Stimulated activated CD4-positive, alpha-beta T cell treated with anti-CD3 and anti-CD28 coated beads, TNF-alpha, amount 100 ng/mL, for 4 hours (primary cell): Measurements from ENCODE around the gene TYW1.
"Not testable (repeated sequence)": the region's sequence is repeated elsewhere in the genome, so short reads cannot be mapped to it uniquely, and the experiment has no call there.

Experiments
- DNase-seq, 3 experiments: peaks; one replicate each; pipeline ENCODE4 v3.0.0-alpha.2; 2020; ENCODE audit warnings: low read depth in 3 of 3

The TYW1 gene

DNA sequence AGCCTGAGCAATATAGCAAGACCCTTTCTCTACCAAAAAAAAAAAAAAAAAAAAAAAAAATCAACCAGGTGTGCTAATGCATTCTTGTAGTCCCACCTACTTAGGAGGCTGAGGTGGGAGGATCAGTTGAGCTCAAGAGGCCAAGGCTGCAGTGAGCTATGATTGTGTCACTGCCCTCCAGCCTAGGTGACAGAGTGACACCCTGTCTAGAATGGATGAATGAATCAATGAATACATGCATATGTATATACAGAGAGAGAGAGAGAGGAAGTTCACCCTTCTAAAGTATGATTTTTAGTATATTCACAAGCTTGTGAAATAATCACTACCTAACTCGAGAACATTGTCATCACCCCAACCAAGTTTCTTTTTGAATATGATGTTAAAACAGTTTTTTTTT, 138.3 kb downstream of the TYW1 start:
- not testable (repeated sequence) for DNase-seq

DNA sequence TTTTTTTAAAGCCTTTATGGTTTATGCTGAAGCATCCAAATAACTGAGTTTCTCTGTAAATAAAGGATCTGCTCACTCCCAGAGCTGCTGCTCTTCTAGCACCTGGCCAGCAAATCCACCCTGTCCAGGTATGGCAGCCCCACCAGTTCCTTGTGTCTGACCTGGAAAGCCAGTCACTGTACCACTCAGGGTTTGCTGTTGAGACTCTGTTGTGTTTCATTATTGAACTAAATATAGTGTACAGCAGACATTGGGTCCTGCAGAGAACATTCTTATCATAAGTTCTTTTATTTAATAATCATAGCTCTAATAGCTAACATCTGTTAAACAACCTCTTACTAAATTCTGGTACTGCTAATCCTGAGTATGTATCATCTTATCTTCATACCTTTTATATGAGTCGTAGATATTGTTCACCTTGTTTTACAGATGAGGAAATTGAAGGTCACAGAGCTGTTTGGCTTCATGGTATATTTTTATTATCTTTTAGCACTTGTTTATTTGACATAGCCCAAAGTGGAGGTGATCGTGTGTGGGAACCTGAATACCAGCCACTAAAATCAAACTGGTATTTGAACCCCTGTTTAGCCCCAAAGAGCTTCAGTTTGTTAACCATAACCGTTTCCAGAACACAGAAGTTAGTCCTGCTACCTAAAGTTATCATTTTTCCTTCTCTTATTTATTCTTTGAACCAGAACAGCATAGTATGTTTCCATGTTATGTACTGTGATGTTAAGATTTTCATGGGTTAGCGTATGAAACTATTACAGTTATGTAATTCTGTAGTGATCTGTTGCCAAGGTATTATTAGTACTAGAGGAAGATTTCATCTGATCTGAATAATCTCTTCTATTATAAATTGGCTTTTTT, 139.2 kb downstream of the TYW1 start:
- DNase-seq: not testable (repeated sequence)

- DNase-seq: not testable (repeated sequence)
Observed at GRCh38 chr7:67137489-67137888, 140.9 kb downstream of the TYW1 start.

- not testable (repeated sequence) for DNase-seq
Observed at GRCh38 chr7:67139876-67140275, 143.2 kb downstream of the TYW1 start.

DNA sequence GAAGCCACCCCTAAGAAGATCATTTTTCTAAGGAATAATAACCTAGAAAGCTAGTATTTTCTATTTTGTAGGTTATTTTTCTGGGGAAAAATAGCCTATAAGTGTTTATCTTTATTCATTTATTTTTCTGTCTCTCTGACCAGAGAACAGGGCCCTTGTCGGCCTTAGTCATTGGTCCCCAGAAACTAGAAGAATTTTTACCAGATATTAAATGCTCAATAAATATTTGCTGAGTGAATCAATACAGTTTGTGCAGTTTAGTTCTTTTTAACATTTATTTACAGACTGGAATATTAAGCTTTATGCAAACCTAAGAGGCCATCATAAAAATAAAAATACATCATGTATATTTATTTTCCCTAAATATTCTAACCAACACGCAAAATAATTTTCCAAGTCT, 144.4 kb downstream of the TYW1 start:
- DNase-seq: not testable (repeated sequence)

- DNase-seq: not testable (repeated sequence)
Observed at GRCh38 chr7:67143091-67143786, 146.6 kb downstream of the TYW1 start.

- DNase-seq: not testable (repeated sequence)
Observed at GRCh38 chr7:67145581-67146193, 149.1 kb downstream of the TYW1 start.

DNA sequence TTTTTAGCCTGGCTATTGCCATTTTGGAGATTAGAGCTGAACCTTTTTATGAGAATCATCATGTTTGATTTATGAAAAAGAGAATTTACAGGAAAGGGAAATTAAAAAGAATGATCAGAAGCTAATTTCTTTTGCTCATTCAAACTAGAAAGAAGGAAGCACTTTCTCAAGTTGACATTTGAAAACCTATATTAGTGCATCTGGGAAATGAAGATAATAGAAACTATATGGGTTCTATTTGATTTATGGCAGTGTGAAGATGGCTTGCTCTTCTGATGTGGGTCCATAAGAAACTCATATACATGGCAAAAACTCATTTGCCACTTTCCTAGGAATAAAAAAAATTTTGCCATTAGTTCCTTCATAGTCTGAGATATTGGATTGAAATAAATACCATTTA, 152.5 kb downstream of the TYW1 start:
- not testable (repeated sequence) for DNase-seq

DNA sequence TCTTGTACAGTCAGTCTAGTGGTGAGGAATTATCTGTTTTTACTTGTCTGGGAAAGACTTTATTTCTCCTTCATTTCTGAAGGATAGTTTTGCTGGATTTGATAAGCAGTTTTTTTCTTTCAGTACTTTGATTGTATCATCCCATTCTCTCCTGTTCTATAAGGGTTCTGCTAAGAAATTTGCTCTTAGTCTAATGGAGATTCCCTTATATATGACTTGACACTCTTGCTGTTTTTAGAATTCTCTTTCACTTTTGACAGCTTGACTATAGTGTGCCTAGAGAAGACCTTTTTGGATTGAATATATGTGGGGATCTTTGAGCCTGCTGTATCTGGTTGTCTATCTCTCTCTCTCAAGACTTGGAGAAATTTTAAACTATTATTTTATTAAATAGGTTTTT, 157.7 kb downstream of the TYW1 start:
- not testable (repeated sequence) for DNase-seq

DNA sequence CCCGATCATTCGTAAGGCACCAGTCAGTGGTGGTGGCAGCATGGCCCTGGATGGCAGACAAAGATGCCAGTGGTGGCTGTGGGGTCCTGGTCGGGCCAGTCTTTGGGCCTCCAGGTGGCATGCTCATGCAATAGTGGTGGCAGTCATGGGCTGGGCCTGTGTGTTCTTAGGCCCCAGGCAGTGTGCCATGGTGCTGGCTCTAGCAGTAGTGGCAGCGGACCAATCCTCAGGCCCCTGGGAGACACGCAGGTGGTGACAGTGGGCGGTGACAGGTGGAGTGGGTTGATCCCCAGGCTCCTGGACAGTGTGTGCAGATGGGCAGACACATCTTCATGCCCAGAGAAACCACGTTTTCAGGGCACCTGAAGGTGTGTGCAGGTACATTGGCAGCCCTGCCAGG, 159.4 kb downstream of the TYW1 start:
- not testable (repeated sequence) for DNase-seq

GRCh38 chr7:67163285-67163684, 166.7 kb downstream of the TYW1 start:
- DNase-seq: not testable (repeated sequence)

DNA sequence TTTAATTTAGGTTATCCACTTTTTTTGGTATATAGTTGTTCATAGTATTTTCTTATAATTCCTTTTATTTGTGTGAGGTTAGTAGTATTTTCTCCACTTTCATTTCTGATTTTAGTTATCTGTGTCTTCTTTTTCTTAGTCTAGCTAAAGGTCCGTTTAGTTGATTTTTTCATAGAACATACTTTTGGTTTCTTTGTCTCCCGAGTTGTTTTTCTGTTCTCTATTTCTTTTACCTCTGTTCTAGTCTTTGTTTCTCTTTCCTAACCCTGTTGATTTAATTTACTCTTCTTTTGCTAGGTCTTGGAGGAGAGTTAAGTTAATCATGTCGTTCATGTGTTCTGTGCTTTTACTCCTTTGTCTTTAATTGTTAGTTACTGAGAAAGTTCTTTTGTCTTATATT, 174.5 kb downstream of the TYW1 start:
- DNase-seq: not testable (repeated sequence)

DNA sequence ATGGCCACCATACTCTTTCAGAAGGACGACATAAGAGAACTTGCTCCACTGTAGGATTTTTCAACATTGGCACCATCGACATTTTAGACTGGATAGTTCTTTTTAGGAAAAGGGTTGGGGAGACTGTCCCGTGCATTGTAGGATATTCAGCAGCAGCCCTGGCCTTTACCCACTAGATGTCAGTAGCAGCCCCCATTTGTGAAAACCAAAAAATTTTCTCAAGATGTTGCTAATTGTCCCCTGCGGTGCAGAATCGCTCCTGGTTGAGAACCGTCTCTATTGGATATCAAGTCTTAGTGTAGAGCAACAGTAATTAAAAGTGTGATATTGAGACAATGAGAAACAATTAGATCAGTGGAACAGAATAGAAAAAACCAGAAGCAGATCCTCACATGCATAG, 180.1 kb downstream of the TYW1 start:
- DNase-seq: not testable (repeated sequence)

GRCh38 chr7:67178915-67179688, 182.5 kb downstream of the TYW1 start:
- not testable (repeated sequence) for DNase-seq

DNA sequence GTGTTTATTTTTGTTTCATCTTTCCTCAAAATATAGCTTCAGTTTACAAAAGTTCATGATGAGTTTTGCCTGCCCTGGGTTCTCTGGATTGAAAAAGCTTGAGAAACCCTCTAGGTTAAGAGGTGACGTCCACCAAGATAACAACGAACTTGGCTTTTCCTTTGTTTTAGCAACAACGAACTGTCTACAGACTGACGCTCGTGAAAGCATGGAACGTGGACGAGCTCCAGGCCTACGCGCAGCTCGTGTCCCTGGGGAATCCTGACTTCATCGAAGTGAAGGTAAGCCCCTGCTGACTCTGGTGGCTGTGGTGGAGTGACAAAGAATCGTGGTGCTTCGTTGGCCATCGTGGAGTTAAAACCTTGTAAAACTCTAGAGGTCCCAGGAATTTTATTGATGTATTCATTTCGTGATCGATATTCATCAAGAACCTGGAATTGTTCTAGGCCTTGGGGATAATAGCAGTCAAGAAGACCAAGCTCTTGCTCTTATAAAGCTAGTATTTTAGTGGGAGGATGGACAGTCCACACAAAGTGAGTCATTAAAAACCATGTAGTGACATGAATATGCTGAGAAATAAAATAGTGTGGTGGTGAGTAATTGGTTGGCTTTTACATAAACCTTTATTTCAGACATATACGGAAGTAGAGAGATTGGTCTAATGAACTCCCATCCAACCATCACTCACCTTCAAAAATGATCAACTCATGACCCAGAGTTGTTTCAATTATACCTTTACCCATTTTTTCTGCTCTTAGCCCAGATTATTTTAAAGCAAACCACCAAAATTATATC, 186.5 kb downstream of the TYW1 start:
- not testable (repeated sequence) for DNase-seq

GRCh38 chr7:67184912-67185659, 188.5 kb downstream of the TYW1 start:
- not testable (repeated sequence) for DNase-seq

GRCh38 chr7:67185660-67186129, 189.1 kb downstream of the TYW1 start:
- DNase-seq: not testable (repeated sequence)

- not testable (repeated sequence) for DNase-seq
Observed at GRCh38 chr7:67189160-67189559, 192.5 kb downstream of the TYW1 start.

DNA sequence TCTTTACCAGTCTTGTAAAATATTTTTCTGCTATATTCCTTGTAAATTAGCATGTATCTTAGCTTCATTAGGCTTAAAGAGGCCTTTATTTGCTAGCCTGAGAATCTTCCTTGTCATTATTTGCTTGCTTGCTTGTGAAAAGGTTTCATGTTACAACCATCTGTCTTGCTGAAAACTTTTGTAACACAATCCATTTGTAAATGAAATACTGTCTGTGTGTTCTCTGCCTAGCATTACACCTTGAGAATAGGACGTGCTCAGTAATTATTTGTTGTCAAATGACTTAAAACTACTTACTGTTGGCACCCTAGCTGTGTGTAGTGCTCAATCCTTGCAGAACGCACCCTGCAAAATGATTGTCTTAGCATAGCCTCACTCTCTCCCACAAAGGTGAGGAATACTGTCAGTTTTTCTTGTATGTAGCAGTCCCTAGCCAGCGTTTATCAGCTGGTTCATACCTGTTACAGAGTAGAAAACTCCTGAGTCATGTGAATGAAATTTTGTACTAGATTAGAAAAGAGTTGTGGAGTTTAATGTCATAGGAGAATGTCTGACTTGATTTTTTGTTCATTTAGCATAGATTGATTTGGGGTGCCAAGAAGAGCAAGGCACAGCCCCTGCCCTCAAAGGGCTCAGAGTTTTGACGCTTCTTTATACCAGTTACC, 193.3 kb downstream of the TYW1 start:
- not testable (repeated sequence) for DNase-seq
